Mucosa of gallbladder (tissue), 1 donor: Measurements from ENCODE around the gene STK32C. TPM values are rescaled to one million over a fixed set of nuclear protein-coding genes. Genes with fewer than 3 reads are reported as not detected.
"Not testable (repeated sequence)": the region's sequence is repeated elsewhere in the genome, so short reads cannot be mapped to it uniquely, and the experiment has no call there.

Experiments used
- DNase-seq: peaks from one replicate; pipeline ENCODE4 v3.0.0-alpha.2; 2020; ENCODE audit warnings: low spot score
- total RNA-seq: library from RNA; stranded (reverse); gene quantifications from one replicate; pipeline ENCODE4 v1.2.1, GENCODE V29; 2021
- donor health status: DM: no; HTN: no; CAD: no.

STK32C gene
- total RNA-seq, 1 donor from 2014 or later, result 23.8 TPM

DNA sequence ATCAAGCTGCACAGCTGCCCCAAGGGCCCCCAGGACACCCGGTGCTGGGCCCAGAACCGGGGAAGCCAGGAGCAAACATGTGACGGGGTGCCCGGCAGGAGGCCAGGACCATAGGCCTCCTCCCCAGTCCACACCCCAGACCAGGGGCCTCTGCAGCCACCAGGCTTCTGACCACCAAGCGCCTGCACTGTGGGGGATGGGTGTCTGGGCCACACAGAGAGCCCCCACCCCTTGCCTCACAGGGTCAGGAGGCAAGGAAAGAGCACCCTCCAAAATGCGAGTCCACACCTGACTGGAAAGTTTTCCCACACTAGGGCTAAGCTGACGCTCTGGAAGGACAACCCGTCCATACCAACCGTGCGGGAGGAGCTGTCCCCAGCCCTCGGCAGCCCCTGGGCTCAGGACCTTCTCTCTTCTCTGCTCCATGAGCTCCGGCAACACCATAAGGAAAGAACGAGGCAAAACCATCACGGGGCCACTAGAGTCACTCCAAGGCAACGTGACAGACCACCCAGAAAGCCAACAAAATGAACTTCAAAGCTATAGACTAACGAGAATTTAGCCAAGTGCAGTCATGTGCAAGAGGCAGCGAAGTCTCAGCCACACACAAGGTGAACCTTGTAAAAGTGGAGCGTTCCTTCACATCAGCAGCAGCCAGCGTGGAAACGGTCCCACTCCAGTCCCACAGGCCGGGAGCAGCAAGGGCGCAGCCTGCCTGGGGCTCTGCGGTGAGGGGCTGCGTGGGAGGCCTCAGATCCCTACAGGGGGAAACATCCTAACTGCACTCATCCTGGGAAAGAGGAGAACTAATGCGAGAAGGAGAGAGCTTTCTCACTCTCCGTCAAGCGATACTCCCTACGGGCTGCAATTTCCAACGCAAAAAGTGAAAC, 5.1 kb downstream of the STK32C start:
- no peak for DNase-seq

DNA sequence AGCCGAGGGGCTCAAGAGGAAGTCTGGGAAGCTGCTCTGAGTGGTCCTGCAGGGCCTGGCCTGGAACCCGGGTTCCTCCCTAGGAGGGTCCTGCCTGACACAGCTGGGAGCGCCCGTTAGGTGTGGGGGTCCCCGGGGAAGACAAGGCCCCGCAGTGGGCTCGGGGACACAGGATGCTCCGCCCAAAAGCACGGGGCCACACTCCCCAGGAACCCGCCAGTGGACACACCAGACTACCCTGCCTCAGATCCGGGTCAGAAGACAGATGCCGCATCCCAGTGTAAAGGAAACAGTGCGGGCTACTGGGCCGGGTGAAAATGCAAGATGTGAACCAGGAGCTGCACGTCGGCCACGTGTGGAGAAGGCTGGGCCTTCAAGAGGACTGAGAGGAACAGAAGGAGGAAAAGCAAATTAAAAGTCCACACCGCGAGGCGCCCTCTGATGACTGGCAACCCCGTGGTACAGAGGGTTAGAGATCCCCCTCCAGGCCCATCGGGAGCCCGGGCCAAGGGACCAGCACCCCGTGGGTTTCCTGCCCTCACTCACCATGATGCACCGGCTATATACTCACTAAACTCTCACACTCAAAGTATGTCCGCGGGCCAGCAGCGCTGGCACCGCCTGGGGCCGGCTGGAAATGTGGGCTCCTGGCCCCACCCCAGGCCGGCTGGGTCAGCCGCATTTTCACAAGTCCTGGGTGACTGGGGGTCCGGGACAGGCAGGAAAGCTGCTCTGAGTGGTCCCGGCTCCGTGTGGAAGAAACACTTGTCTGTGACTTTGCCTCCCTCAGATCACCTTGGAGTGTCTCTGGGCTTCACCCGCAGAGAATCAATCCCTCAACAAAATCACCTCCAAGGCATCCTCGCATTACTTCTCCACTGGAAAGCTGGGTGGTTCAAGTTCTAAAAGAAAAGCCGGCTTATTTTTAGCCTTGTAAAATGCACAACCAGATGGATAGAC, 6.1 kb downstream of the STK32C start:
- DNase-seq, result no peak

DNA sequence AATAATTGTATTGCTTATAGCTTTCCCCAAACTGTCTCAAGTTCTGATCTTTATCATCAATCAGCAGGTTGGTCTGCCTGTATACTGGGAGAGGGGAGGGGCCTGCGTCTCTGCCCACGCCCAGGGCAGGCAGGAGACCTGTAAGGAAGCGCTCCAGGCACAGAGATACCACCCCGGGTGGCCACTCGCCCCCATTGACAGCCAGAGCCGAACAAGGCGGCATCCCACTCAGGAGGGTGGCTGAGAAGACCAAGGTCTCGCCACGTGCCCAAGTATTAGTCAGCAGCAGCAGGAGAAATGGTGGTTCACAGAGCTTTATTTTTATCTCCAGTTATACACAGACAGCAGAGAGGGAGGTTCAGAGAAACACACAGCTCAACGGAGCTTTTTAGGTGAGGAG, 7.2 kb downstream of the STK32C start:
- no peak for DNase-seq

DNA sequence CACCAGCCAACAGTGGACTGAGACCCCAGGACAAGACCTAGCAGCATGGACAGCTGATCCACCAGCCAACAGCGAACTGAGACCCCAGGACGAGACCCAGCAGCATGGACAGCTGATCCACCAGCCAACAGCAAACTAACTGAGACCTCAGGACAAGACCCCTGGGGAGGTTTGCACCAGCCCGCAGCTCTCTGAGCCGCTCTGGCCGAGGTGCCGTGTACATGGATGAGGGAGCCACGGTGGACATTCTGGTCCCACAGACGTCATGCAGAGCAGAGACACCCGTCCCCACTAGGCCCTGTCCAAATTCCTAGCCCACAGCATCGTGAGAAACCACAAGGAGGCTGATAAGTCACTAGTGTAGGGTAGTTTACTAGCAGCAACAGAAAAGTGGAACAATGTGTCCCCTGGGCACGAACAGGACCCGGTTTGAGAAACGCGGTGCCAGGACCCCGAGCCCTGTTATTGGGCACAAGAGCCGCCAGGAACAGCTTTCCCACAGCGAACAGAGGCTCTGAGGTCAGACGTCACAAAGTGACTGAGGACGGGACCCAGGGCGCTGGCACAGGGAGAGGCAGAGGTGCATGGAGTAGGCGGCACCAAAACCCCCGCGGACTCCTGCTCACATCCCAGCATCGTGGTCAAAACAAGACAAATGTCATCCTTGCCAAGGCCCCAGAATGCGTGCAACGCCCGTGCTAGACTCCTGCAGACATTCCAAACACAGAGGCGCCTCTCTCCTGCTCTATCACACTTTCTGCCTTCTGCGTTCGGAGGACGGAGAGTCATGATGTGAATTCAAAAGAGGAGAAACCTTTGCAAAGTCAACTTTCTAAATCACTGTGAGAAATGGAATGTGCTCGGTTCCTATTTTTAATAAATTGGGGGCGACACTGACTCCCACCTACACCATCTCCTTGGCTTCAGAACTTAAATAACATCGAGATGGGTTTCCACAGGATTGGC, 8.1 kb downstream of the STK32C start:
- no peak for DNase-seq

DNA sequence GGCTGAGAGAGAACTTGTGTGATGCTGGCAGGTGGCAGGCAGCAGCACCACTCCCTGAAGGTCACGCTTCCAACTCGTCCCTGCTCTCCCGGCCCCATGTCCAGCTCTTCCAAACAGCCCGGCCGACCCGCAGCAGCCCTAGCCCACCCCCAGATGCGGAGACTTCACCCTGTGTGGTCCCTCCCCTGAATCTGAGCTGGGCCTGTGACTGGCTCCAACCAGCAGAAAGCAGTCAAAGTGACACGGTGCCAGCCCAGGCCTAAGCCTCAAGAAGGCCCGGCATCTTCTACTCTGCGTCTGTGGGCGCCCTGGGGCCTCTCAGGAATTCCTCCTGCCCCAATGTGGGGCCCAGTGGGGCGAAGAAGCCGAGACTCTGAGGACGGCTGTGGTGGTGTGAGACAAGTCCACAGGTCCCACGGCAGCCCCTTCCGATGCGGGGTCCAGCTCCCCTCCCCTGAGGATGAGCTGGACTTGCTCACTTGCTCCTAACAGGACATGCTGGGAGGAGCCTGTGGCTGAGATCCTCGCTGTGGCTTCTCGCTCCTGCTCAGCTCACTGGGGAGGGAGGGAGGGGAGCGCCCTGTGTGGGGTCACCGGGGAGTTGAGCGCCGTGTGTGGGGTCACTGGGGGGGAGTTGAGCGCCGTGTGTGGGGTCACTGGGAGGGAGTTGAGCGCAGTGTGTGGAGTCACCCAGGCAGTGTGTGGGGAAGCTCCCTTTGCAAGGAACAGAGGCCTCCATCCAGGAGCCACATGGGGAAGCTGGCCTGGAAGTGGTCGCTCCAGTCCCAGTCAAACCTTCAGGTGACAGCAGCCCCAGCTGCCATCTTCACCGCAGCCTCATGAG, 9.5 kb downstream of the STK32C start:
- no peak for DNase-seq

DNA sequence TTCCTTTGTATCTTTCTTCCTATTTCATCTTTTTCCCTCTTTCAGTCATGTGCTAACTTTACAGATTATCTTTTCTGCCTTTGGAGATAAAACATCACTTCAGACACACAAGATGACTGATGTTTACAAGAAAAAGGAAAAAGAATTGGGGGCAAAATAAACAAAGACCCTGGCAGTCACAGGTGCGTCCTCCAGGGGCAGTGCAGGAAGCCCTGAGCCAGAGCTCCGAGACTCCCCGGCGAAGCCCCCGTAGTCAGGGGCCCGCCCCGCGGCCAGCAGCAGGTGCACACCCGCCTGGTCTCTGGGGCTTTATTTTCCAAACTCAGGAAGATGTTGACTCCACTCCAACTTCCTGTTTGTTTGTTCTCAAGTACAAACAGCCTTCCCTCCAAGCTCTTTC, 10.2 kb downstream of the STK32C start:
- DNase-seq, result no peak

DNA sequence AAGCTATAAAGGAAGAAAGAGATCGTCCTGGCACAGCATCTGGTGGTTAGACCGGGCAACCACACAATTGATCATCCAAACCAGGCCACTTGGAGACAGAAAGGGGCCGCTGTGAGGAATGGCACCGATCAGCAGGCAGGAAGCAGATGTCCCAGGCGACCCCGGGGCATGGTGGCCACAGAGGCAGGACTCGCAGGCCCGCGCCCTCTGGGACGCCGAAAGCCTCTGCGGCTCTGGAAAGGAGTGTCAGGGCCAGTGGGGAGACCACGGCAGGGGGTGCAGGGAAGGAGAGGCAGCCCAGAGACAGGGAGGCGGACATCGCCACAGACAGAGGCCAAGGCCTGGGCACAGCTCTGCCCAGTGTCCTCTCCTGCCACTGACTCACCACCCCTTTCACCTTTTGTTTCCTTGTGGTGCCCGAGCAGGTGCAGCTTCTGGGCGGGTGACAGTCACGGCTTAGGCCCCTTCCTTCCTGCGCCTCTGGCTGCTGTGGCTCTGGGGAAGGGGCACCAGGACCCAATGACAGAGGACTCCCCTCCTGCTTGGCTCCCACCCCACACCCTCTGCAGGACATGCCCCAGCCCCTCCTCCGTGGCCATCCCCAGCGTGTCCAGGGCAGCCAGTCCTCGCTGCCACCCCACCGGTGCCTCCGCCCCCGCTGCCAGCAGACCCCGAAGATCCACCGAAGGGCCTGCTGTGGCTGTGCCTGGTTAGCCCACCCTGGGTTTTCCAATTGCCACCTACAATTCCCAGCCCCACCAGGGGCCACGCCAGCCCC, 10.9 kb downstream of the STK32C start:
- no peak for DNase-seq

DNA sequence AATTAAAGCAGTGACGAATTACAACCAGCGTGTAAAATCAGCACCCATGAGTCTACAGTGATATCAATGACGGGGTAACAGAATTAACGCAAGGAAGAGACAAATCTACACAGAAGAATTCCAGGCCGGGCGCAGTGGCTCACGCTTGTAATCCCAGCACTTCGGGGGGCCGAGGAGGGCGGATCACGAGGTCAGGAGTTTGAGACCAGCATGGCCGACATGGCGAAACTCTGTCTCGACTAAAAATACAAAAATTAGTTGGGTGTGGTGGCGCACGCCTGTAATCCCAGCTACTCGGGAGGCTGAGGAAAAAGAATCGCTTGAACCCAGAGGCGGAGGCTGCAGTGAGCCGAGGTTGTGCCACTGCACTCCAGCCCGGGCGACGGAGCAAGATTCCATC, 12.3 kb downstream of the STK32C start:
- DNase-seq, result not testable (repeated sequence)

DNA sequence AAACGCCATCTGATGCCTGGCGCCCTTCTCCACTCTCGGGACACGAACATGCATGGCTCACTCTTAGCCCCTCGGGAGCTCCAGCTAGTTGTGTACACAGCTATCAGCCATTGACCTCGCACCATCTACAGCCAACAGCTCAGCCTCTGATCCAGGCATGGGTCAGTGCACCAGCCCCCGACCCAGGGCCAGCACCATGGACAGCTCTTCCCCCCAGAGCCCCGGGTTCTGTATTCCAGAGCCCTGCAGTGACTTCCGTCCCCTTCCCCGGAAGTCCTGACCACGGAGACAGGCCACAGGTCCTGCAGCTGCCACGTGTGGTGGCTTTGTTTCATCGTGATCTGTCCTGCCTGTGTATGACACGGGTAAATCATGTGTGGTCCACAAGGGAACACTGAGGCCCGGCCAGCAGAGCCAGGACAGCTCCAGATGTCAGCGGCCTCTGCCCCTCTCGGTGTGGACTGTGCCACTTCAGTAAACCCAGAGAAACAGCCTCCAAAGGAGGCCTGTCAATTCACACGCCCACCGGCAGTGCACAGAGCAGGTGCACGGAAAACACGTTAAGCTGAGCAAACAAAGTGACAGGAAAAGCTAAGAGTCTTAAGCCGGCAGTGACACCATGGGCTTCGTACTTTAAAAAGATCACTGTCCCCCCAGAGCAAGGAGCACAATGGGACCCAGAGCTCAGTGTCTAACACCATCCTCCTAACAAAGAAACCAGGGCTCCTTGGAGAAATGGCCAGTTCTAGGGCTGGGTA, 13.0 kb downstream of the STK32C start:
- no peak for DNase-seq

DNA sequence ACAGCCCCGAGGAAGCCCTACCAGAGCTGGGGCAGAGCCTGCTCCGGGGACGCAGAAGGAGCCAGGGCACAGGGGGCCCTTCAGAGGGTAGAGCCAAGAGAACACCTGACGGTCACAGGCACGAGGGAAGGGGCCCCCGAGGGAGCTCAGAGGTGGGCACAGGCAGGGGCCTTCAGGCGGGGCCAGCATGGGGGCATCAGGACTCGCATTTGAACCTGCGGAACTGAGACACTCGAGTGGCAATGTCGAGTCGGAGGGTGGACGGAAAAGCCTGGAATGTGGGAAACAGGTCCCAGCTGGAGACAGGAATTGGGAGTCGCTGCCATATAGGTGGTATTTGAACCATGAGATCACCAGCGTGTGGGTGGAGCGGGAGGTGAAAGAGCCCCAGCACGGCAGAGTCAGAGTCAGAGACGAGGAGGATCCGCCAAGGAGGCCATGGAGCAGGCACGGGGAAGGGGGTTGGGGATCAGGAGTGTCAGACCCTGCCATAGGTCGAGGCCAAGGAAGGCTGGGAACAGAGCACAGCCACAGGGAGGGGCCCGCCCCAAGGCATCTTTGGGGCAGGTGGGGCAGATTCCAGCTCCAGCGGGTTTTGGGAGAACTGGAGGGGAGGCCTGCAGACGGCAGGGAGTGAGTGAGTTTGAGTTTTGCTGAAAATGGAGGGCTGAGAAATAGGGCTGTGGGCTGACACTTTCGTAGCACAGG, 13.8 kb downstream of the STK32C start:
- no peak for DNase-seq

DNA sequence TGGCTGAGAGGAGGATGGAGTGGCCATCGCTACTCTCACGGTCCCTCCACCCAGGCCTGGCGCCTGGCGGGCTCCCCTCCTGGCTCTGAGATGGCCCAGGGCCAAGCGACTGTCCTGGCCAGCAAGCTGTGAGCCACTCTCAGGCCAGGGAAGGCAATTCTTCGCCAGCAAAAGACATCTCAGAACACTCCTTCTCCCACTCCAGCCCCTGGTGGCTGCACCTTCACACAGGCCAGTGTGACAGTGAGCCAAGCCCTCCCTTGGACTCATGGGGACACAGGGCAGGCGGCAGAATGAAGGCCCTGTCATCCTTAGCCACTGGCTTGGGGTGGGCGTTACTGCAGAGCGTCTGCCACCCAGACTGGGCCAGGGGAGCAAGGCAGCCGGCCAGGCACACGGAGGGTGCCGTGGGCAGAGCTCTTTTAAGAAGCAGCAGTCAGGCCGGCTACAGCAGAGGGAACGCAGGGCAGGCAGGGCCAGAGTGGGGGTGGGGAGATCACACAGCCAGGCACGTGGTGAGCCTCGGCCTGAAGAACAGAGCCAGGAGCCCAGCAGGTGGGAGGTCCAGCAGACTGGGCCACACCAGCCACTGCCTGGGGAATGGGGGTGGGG, 14.4 kb downstream of the STK32C start:
- no peak for DNase-seq

DNA sequence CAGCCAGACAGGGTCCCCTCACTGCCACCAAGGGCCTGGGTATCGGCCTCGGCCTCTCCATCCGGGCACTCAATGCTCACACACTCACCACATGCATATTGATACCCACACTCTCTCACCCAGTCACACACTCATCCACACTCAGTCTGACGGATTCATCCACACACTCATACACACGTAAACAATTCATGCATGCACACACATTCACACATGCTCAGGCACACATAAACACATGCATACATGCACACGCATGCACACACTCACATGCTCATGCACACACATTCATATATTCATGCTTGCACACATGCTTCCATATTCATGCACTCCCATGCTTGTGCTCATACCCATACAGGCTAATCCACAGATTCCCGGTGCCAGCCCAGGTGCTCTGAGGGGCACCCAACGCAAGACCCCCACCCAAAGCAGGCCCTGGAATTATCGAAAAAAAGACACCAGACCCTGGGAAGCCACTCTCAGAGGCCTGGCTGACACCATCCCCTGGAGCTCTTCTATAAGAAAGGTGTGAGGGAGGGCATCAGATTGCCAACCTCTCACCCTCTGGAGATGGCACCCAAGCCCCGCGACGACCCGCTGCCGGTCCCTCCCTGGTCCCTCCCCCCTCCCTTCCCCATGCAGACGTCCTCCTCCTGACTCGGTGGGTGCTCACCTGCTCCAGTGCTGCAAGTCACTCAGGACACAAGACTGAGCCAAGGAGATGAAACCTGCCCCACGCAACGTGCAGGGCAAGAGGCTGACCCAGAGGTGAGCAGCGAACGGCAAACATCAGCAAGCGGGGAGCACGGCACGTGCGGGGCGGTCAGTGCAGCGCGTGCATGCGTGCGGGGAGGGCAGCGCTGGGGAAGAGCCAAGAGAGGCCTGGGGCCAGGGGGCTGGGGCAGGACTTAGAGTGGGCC, 15.2 kb downstream of the STK32C start:
- DNase-seq, result no peak

DNA sequence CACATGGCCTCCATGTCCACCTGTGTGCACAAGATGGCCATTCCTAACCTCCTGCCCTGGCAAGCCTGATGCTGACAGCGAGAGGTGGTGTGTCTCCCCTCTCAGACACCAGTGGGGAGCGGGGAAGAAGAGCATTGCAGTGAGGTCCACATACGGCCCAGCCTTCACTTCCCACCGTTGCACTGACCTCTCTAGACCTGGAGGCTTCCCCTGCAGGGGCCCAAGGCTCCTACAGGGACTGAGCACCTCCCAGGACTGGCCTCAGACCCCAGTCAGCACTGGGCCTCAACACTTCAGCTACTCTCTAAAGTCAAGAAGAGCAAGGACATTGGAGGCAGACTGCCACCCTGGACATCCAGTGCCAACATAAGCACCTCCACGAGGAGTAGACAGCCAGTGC, 15.9 kb downstream of the STK32C start:
- DNase-seq, result no peak

DNA sequence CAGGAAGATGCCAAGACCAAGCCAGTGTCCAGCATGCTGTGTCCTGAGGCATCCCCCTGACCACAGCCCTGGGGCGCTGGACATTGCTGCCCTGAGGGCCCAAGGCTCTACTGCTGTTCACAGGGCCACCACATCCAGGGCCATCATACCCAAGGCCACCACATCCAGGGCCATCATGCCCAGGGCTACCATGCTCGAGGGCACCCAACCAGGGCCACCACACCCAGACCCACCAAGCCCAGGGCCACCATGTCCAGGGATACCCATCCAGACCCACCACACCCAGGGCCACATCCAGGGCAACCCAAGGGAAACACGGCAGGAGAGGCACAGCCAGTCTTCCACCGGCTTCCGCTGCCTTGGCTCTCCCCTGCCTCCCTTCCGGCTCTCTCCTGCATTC, 17.1 kb downstream of the STK32C start:
- DNase-seq, result no peak

DNA sequence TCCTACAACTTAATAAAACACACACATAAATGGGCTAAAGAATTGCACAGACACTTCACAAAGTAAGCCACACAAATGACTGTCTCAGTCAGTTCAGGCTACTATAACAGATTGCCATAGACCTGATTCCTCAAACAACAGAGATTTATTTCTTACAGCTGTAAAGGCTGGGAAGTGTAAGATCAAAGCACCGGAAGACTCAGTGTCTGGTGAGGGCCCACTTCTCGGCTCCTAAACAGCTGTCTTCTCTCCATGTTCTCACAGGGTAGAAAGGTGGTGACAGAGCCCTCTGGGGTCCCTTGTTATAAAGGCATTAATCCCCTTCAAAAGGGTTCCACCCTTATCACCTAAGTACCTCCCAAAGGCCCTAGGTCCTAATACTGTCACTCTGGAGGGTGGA, 18.3 kb downstream of the STK32C start:
- no peak for DNase-seq

DNA sequence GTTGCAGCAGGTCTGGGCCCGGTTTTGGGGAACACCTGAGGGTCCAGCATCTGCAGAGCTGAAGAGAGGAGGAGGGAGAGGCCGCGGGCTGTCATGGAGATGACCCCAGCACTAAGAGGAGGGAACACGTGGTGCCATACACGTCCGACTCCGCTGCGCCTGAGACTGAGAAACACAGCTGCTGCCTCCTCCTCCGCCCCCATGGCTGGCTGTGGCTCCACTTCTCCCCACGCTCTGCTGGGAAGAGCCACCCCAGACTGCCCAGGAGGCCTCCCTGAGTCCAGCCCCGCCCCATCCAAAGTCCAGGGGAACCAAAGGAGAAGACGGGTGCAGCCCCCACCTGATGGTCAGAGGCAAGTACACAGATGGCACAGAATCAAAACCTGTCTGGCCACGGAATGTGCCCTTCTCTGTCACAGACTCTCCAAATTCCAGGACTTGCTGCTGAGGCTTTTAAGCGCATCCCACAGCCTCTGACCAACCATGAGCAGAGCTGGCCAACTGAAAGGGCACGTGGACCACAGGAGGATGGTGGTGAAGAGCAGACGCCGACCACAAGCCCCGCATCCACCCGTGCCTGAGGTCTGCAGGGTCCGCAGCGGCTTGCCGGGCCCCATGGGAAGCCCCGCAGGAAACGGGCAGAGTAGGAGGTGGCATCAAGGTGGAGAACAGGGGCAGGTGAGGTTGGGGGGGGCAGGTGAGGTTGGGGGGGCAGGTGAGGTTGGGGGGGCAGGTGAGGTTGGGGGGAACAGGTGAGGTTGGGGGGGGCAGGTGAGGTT, 24.0 kb downstream of the STK32C start:
- DNase-seq, result no peak
